Naive thymus-derived CD4-positive, alpha-beta T cell (primary cell): Measurements from ENCODE around the gene GPC3. TPM values are rescaled to one million over a fixed set of nuclear protein-coding genes. Genes with fewer than 3 reads are reported as not detected.

Experiments used
- ATAC-seq: fragments of 150-1000 bp; cut with Tn5 transposase; 2 replicates; pipeline ENCODE4 v1.10.0; 2021; ENCODE audit warnings: mild to moderate bottlenecking, moderate library complexity
- CTCF ChIA-PET: fragments of 350-600 bp; sonication (Branson Sonifier 250); formaldehyde crosslinking; loops from one replicate; lab custom pipeline; 2021; ENCODE audit warnings: antibody characterized with exemption; lab: Charles Lee
- POLR2A ChIA-PET: fragments of 350-600 bp; sonication (Branson Sonifier 250); formaldehyde crosslinking; loops from one replicate; lab custom pipeline; 2021; ENCODE audit warnings: antibody characterized with exemption, inconsistent platforms; lab: Charles Lee
- DNase-seq, 9 donors: peaks; one replicate each; pipeline versions ENCODE4 v3.0.0 to v3.0.0-alpha.2; 2020 to 2022; ENCODE audit warnings: mixed read lengths in 1 of 9
- H3K27ac ChIP-seq: one replicate; pipeline ENCODE4 v1.7.0; 2013; ENCODE audit warnings: mild to moderate bottlenecking, low read depth, low read length, moderate library complexity
- H3K27me3 ChIP-seq, 2 donors: one replicate each; pipeline ENCODE4 v1.7.0; 2013; ENCODE audit warnings: low read length in 2 of 2, mild to moderate bottlenecking in 2 of 2, moderate library complexity in 2 of 2; ENCODE audit not compliant: control insufficient read depth in 2 of 2, insufficient read depth in 2 of 2
- H3K36me3 ChIP-seq, 3 experiments: 1 replicate in 2 of 3; 2 replicates in 1 of 3; pipeline ENCODE4 v1.7.0; 2013; ENCODE audit warnings: low read length in 3 of 3, mild to moderate bottlenecking in 3 of 3, moderate library complexity in 1 of 3; ENCODE audit not compliant: insufficient read depth in 3 of 3, control insufficient read depth in 2 of 3
- H3K4me1 ChIP-seq, 2 donors: one replicate each; pipeline ENCODE4 v1.7.0; 2013; ENCODE audit warnings: low read length in 2 of 2, mild to moderate bottlenecking in 2 of 2, moderate library complexity in 1 of 2; ENCODE audit not compliant: control insufficient read depth in 2 of 2, insufficient read depth in 2 of 2
- H3K4me3 ChIP-seq: 2 replicates; pipeline ENCODE4 v1.7.0; 2013; ENCODE audit warnings: mild to moderate bottlenecking, low read length
- H3K9me3 ChIP-seq, 3 experiments: 1 replicate in 2 of 3; 2 replicates in 1 of 3; pipeline ENCODE4 v1.7.0; 2013; ENCODE audit warnings: low read length in 3 of 3; ENCODE audit not compliant: control insufficient read depth in 2 of 3
- H3K27ac Mint-ChIP-seq, 9 donors: one replicate each; pipeline ENCODE4 v1.8.0; 2020 to 2022; ENCODE audit warnings: mixed read lengths in 9 of 9, mild to moderate bottlenecking in 8 of 9, moderate library complexity in 5 of 9, inconsistent platforms in 2 of 9
- H3K27me3 Mint-ChIP-seq, 5 donors: one replicate each; pipeline ENCODE4 v1.8.0; 2021 to 2022; ENCODE audit warnings: mixed read lengths in 5 of 5, mild to moderate bottlenecking in 1 of 5
- H3K36me3 Mint-ChIP-seq, 5 donors: one replicate each; pipeline ENCODE4 v1.8.0; 2020 to 2022; ENCODE audit warnings: mixed read lengths in 5 of 5, mild to moderate bottlenecking in 3 of 5, inconsistent platforms in 1 of 5
- H3K4me1 Mint-ChIP-seq, 7 donors: one replicate each; pipeline ENCODE4 v1.8.0; 2020 to 2022; ENCODE audit warnings: mixed read lengths in 7 of 7, mild to moderate bottlenecking in 3 of 7, inconsistent platforms in 1 of 7
- H3K4me3 Mint-ChIP-seq, 10 donors: one replicate each; pipeline ENCODE4 v1.8.0; 2020 to 2022; ENCODE audit warnings: mild to moderate bottlenecking in 10 of 10, mixed read lengths in 10 of 10, moderate library complexity in 6 of 10, inconsistent platforms in 2 of 10
- H3K9me3 Mint-ChIP-seq, 11 donors: one replicate each; pipeline ENCODE4 v1.8.0; 2020 to 2022; ENCODE audit warnings: mixed read lengths in 11 of 11, mild to moderate bottlenecking in 4 of 11, inconsistent platforms in 1 of 11, moderate library complexity in 1 of 11
- intact Hi-C, 2 donors: fragments of 100-400 bp; cut with micrococcal nuclease; formaldehyde crosslinking; loops; one replicate each; pipeline ENCODE4 v1.15.1; 2023
- polyA plus RNA-seq, 2 donors: library from polyadenylated mRNA; unstranded; fragments of 300-500 nt; fragmentation: Illumina TruSeq; gene quantifications; one replicate each; pipeline ENCODE4 v1.2.3, GENCODE V29; 2021
- total RNA-seq, 6 experiments: library from RNA in 5 of 6; stranded (reverse) in 5 of 6; gene quantifications; 1 replicate in 5 of 6; 2 replicates in 1 of 6; pipeline ENCODE4 v1.2.3 and lab custom pipeline; 2021 to 2026

The GPC3 gene
- total and polyA plus RNA-seq, 7 experiments from 2014 or later: 0.24 to 6.0 (median 0.65) TPM

DNA sequence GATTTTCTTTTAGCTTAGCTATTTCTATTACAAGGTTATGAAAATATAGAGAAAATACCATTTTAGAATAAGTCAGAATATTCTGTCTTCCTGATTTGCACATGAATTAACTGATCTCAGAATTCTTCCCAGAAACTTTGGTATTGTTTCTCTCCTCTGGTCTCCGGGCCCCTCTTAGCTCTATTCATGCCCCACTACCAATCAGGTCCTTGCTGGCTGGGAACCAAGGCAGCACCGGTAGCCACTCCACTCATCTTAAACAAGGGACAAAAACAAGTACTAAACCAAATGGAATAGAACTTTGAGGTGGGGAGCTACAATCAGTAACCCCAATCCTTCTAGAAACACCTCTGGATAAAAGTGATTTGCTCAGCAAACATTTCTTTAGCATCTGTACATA, 64.3 kb downstream of the GPC3 start:
- Histone ChIP-seq H3K9me3 (no peaks in the 10 kb centered on the region), H3K27ac (no peak overlapping the region), H3K36me3 (no peaks in the 10 kb centered on the region), H3K4me3 (no peak overlapping the region), H3K4me1 (peaks cover 13 to 17% of the 10 kb centered on the region in 2 donors), H3K27me3 (no peaks in the 10 kb centered on the region)
- Mint-ChIP-seq H3K36me3 (peaks cover 0 to 11% (median 0%) of the 10 kb centered on the region in 5 donors), H3K4me3 (peak overlapping the region in 1 of 10 donors; percentile 83), H3K4me1 (peaks cover 4 to 39% (median 26%) of the 10 kb centered on the region in 7 donors), H3K27ac (peak overlapping the region in 1 of 9 donors; percentile 17), H3K27me3 (no peaks in the 10 kb centered on the region), H3K9me3 (peaks cover 0 to 10% (median 0%) of the 10 kb centered on the region in 11 donors)
- ChIA-PET CTCF (no interaction called here), POLR2A (no interaction called here)
- intact Hi-C loops: loop anchor here (5.0 to 10.0 kb wide), 5 partner anchors 64 to 476 kb away; partner anchors contain the start of gene GPC3 (in 1 of the 2)
- ATAC-seq: no peak
- DNase-seq: no peak

DNA sequence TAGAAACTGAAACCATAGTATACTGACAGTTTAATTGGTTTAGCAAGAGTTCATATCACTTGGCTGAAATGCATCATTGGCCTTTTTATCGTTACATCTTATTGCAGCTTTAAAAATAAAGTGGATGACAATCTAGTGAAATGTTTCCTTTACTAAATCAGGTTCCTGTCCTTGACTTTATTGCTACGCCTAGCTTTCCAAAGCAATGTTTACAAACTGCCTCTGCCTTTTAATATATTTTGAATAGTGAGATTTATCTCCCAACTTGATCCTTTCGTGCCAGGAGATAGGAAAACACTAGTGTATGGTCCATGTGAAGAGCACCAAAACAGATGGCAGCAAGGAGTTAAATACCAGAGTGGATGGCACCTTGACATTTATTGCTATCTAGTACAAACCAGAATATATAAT, 67.0 kb downstream of the GPC3 start:
- H3K36me3 ChIP-seq: no peaks in the 10 kb centered on the region
- H3K27ac ChIP-seq: no peak overlapping the region
- CTCF ChIA-PET: no interaction called here
- no peaks in the 10 kb centered on the region for H3K27me3 ChIP-seq
- H3K9me3 ChIP-seq: no peaks in the 10 kb centered on the region
- ATAC-seq (no peak), DNase-seq (no peak)
- H3K4me1 ChIP-seq: peaks cover 13 to 14% of the 10 kb centered on the region in 2 donors
- intact Hi-C loops: no loop called here
- Mint-ChIP-seq H3K9me3 (peaks cover 0 to 12% (median 0%) of the 10 kb centered on the region in 11 donors), H3K4me3 (no peak overlapping the region), H3K36me3 (peaks cover 0 to 4% (median 0%) of the 10 kb centered on the region in 5 donors), H3K4me1 (peaks cover 2 to 23% (median 19%) of the 10 kb centered on the region in 7 donors), H3K27ac (no peak overlapping the region), H3K27me3 (no peaks in the 10 kb centered on the region)
- POLR2A ChIA-PET: no interaction called here
- no peak overlapping the region for H3K4me3 ChIP-seq

DNA sequence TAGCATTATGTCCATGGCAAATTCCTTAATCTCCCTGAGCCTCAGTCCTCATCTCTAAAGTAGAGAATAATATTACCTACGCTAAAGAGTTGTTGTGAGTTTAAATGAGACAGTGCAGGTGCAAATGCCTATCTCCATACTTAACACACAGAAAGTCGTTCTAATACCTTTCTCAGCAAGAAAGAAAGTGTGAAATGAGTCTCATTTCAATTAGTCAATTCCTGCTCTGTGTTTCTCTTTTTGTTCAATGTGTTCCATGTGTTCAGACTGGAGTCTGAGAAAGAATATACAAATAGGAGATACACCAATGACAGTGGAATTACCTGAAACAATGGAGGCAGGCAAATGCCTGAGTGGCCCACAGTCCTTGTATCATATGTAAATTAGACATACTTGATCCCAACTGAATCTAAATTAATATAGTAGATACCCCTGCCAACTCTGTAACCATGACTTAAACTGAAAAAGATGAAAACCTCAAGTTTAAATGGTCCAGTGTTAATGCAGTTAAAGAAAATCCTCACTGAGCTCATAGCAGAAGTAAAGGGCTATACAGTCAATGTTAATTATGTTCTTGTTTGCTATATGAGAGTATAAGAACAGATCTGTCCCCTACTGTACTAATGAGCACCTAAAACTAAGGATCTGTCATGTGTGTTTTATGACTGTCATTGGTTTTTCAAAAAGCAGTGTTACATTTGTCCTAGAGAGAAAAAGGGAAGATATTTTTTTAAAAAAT, 68.2 kb downstream of the GPC3 start:
- ChIA-PET CTCF (no interaction called here), POLR2A (no interaction called here)
- Mint-ChIP-seq H3K27me3 (no peaks in the 10 kb centered on the region), H3K9me3 (peaks cover 0 to 11% (median 0%) of the 10 kb centered on the region in 11 donors), H3K27ac (no peak overlapping the region), H3K4me3 (no peak overlapping the region), H3K4me1 (peaks cover 0 to 11% (median 7%) of the 10 kb centered on the region in 7 donors), H3K36me3 (no peaks in the 10 kb centered on the region)
- Histone ChIP-seq H3K4me1 (peaks cover 4 to 5% of the 10 kb centered on the region in 2 donors), H3K4me3 (no peak overlapping the region), H3K9me3 (no peaks in the 10 kb centered on the region), H3K27me3 (no peaks in the 10 kb centered on the region), H3K36me3 (no peaks in the 10 kb centered on the region), H3K27ac (no peak overlapping the region)
- intact Hi-C loops: no loop called here
- no peak for DNase-seq
- ATAC-seq: no peak

DNA sequence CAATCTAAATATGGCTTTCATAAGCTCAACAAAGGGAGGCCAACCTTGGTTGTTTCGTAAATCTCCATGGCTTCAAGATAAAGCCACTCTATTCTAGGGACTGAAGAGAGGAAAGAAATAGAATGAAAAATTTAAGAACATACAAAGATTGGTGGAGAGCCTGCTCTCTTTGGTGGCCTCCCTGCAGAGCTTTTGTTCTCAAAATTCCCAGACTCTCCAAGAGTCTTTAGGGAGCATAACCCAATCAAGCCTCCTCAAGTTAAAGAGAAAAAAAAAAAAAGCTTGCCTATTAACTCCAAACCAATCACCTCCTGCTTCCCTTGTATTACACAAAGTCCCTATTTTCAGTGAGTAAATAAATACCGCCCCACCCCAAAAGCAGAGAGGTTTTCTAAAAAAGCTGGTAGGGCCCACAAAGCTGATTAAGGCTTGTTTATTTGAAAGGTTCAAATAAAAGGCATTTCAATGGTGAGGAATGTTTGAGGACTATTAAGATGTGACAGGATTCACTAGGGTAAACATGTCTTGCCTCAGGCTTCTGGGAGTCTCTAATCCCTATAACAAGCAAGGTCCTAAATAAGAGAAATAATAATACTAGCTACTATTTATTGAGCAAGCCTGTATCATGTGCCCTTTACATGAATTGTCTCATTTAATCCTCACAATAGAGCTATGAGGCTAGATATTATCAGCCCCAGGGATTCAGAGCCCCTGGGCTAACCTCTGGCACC, 71.6 kb downstream of the GPC3 start:
- Histone ChIP-seq H3K4me3 (no peak overlapping the region), H3K27me3 (no peaks in the 10 kb centered on the region), H3K27ac (no peak overlapping the region), H3K9me3 (no peaks in the 10 kb centered on the region), H3K4me1 (no peaks in the 10 kb centered on the region), H3K36me3 (no peaks in the 10 kb centered on the region)
- Mint-ChIP-seq H3K9me3 (peaks cover 0 to 11% (median 0%) of the 10 kb centered on the region in 11 donors), H3K36me3 (no peaks in the 10 kb centered on the region), H3K4me1 (no peaks in the 10 kb centered on the region), H3K27me3 (no peaks in the 10 kb centered on the region), H3K27ac (no peak overlapping the region), H3K4me3 (no peak overlapping the region)
- ATAC-seq (no peak), DNase-seq (no peak)
- intact Hi-C loops: no loop called here
- POLR2A ChIA-PET: no interaction called here
- CTCF ChIA-PET: no interaction called here

DNA sequence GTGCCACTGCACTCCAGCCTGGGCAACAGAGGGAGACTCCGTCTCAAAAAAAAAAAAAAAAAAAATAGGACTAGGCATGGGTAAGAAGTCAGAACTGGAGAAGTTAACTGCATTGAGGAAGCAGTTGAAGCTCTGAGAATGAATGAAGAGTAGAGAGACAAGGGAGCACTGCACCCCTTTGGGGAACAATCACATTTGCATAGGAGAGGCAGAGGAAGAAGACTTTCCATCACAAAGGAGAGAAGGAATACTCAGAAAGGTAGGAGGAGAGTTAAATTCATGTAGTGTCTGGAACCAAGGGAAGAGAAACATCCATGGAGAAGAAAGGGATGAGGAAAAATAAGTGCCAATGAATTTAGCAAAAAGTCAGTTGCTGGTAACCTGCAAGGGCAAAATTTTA, 72.4 kb downstream of the GPC3 start:
- H3K27me3 ChIP-seq: no peaks in the 10 kb centered on the region
- Mint-ChIP-seq H3K4me1 (no peaks in the 10 kb centered on the region), H3K9me3 (peaks cover 0 to 11% (median 0%) of the 10 kb centered on the region in 11 donors), H3K36me3 (no peaks in the 10 kb centered on the region), H3K4me3 (no peak overlapping the region), H3K27ac (no peak overlapping the region), H3K27me3 (no peaks in the 10 kb centered on the region)
- H3K9me3 ChIP-seq: no peaks in the 10 kb centered on the region
- no peaks in the 10 kb centered on the region for H3K36me3 ChIP-seq
- ChIA-PET CTCF (no interaction called here), POLR2A (no interaction called here)
- no peaks in the 10 kb centered on the region for H3K4me1 ChIP-seq
- ATAC-seq: no peak
- DNase-seq: no peak
- H3K27ac ChIP-seq: no peak overlapping the region
- intact Hi-C loops: no loop called here
- H3K4me3 ChIP-seq: no peak overlapping the region

DNA sequence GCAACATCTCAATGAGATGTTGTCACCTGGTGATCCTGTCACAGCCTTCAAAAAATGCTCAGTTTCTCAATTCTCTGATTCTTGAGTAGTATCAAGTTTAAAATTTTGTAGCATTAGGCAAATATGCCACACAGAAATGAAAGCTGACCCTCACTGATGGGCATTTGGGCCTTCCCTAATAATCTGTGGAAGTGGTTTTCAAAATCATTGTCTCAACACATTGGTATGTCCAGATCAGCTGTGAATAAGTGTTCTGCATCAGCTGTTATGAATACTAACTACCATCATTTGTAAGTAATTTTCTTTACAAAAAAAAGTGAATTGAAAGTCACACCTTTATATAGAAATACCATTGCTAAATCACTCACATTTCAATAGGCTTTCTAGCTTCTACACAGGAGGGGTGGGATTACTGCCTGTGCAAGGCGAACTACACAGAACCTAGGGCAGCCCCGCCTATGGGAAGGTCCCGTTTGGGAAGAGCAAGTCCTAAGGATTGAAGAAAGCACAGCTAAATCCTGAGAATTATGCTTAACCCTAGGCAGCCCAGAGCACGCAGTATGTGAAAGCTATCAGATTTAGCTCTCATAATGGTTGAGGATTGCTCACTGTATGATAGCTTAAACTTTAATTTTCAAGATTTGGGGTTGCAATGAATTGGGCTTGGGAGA, 73.4 kb downstream of the GPC3 start:
- ChIA-PET CTCF (no interaction called here), POLR2A (interaction anchor here (0.6 kb wide), 1 partner anchor 65 kb away, joined by 3 read pairs; no protein-coding TSS in a partner anchor)
- no peaks in the 10 kb centered on the region for H3K4me1 ChIP-seq
- no peak overlapping the region for H3K27ac Mint-ChIP-seq
- no peaks in the 10 kb centered on the region for H3K9me3 ChIP-seq
- DNase-seq (no peak), ATAC-seq (no peak)
- no peaks in the 10 kb centered on the region for H3K27me3 ChIP-seq
- no peak overlapping the region for H3K4me3 ChIP-seq
- H3K4me1 Mint-ChIP-seq: no peaks in the 10 kb centered on the region
- no peaks in the 10 kb centered on the region for H3K27me3 Mint-ChIP-seq
- no peak overlapping the region for H3K27ac ChIP-seq
- H3K36me3 ChIP-seq: no peaks in the 10 kb centered on the region
- no peak overlapping the region for H3K4me3 Mint-ChIP-seq
- peaks cover 0 to 7% (median 0%) of the 10 kb centered on the region in 11 donors for H3K9me3 Mint-ChIP-seq
- intact Hi-C loops: no loop called here
- no peaks in the 10 kb centered on the region for H3K36me3 Mint-ChIP-seq
